Hematopoietic multipotent progenitor cell treated with erythropoietin and hydrocortisone succinate and interleukin-3 and kit ligand, for 17 days (in vitro differentiated cells): ENCODE results near the gene PPP1R3E.
A peak's percentile ranks its signal among the peaks of the same experiment; 100 is the strongest.
"Not testable (repeated sequence)": the region's sequence is repeated elsewhere in the genome, so short reads cannot be mapped to it uniquely, and the experiment has no call there.

Experiments used
- DNase-seq: peaks from one replicate; pipeline ENCODE4 v3.0.0-alpha.2; 2015; ENCODE audit warnings: low spot score

Gene PPP1R3E

GRCh38 chr14:23297611-23298277 lies 4.9 kb downstream of the PPP1R3E start:
- no peak for DNase-seq

- DNase-seq, result no peak
Observed at GRCh38 chr14:23297096-23297495, 5.6 kb downstream of the PPP1R3E start.

- DNase-seq, result no peak
Observed at GRCh38 chr14:23296012-23296777, 6.5 kb downstream of the PPP1R3E start.

- DNase-seq, result peak; percentile 86
Observed at GRCh38 chr14:23294734-23295561, 7.7 kb downstream of the PPP1R3E start.

- DNase-seq, result no peak
Observed at GRCh38 chr14:23286902-23287479, 15.7 kb downstream of the PPP1R3E start.

GRCh38 chr14:23286020-23286901 lies 16.4 kb downstream of the PPP1R3E start, which contains the start of gene HOMEZ:
Gene HOMEZ (minus strand): TSS chr14:23286132. CDS start chr14:23285952, 180 bp downstream.
- peak; percentile 97 for DNase-seq

- peak; percentile 59 for DNase-seq
Observed at GRCh38 chr14:23285530-23286019, 17.1 kb downstream of the PPP1R3E start.

GRCh38 chr14:23284654-23285529 lies 17.8 kb downstream of the PPP1R3E start:
- DNase-seq, result peak; percentile 34

GRCh38 chr14:23281247-23281646 lies 21.4 kb downstream of the PPP1R3E start:
- no peak for DNase-seq

- DNase-seq, result not testable (repeated sequence)
Observed at GRCh38 chr14:23277928-23278327, 24.7 kb downstream of the PPP1R3E start.

- no peak for DNase-seq
Observed at GRCh38 chr14:23277189-23277588, 25.5 kb downstream of the PPP1R3E start.

- DNase-seq, result no peak
Observed at GRCh38 chr14:23275412-23275811, 27.2 kb downstream of the PPP1R3E start.

- DNase-seq, result no peak
Observed at GRCh38 chr14:23269193-23269592, 33.5 kb downstream of the PPP1R3E start.

- not testable (repeated sequence) for DNase-seq
Observed at GRCh38 chr14:23260849-23261248, 41.8 kb downstream of the PPP1R3E start.

GRCh38 chr14:23259426-23259825 lies 43.2 kb downstream of the PPP1R3E start:
- DNase-seq, result no peak

GRCh38 chr14:23258256-23258655 lies 44.4 kb downstream of the PPP1R3E start:
- no peak for DNase-seq

- DNase-seq, result no peak
Observed at GRCh38 chr14:23252420-23253333, 50.0 kb downstream of the PPP1R3E start.

GRCh38 chr14:23252006-23252405 lies 50.7 kb downstream of the PPP1R3E start:
- DNase-seq, result no peak

- no peak for DNase-seq
Observed at GRCh38 chr14:23249824-23250223, 52.8 kb downstream of the PPP1R3E start.
